OCI-LY3 (cell line): Measurements from ENCODE around the gene HOXA5.

Experiments
- EZH2phosphoT487 ChIP-seq: fragments of 200-600 bp; shearing (Covaris generic); IDR thresholded peaks from 2 replicates; pipeline ENCODE4 v1.6.1; 2018; ENCODE audit warnings: antibody characterized with exemption, mixed run types, low read depth
- TF ChIP-seq, protein P1 (sequence below): fragments of 200-600, 300-600 bp; sonication (generic); IDR thresholded peaks from 2 replicates; pipeline ENCODE4 v1.5.1; 2014; ENCODE audit warnings: antibody characterized with exemption, low read length, low read depth

DNA sequence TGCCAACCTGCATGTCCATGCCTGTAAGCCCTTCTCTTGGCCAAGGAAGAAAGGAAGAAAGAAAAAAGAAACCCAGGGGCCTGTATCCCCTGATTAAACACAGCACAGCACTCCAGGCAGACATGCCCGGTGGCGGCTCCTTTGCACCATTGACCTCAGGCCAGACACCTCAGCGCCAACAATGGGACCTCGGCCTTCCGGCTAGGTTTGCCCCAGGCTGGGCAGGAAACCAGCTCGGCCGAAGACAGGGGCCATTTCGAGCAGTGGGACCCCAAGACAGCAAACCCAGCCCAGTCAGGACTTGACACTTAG lies 27.8 kb upstream of the HOXA5 start:
- no peak for TF ChIP-seq EZH2phosphoT487
- TF ChIP-seq, protein P1, sequence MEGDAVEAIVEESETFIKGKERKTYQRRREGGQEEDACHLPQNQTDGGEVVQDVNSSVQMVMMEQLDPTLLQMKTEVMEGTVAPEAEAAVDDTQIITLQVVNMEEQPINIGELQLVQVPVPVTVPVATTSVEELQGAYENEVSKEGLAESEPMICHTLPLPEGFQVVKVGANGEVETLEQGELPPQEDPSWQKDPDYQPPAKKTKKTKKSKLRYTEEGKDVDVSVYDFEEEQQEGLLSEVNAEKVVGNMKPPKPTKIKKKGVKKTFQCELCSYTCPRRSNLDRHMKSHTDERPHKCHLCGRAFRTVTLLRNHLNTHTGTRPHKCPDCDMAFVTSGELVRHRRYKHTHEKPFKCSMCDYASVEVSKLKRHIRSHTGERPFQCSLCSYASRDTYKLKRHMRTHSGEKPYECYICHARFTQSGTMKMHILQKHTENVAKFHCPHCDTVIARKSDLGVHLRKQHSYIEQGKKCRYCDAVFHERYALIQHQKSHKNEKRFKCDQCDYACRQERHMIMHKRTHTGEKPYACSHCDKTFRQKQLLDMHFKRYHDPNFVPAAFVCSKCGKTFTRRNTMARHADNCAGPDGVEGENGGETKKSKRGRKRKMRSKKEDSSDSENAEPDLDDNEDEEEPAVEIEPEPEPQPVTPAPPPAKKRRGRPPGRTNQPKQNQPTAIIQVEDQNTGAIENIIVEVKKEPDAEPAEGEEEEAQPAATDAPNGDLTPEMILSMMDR = no peak
